HCT116 (cell line): Measurements from ENCODE around the gene FTL. TPM values are rescaled to one million over a fixed set of nuclear protein-coding genes. Genes with fewer than 3 reads are reported as not detected.

Experiments
- ATAC-seq: fragments of 200-7000 bp; cut with Tn5 transposase; 2 replicates; pipeline ENCODE4 v1.9.1; 2020; ENCODE audit warnings: mild to moderate bottlenecking, moderate library complexity
- BruUV-seq: library from RNA; stranded (reverse); fragments of 400-500 nt; replicated peaks from 2 replicates; lab custom pipeline; 2021; lab: Mats Ljungman, UMichigan
- CTCF ChIA-PET: fragments of 300-600 bp; sonication (Branson Sonifier 250); formaldehyde crosslinking; loops from one replicate; lab custom pipeline; 2021; ENCODE audit warnings: antibody characterized with exemption; lab: Charles Lee
- POLR2A ChIA-PET: fragments of 300-600, 350-600 bp; sonication (Branson Sonifier 250); formaldehyde crosslinking; loops from one replicate; lab custom pipeline; 2021; ENCODE audit warnings: antibody characterized with exemption; lab: Charles Lee
- RAD21 ChIA-PET, 2 experiments: fragments of 300-600 bp; sonication (Branson Sonifier 250); formaldehyde crosslinking; loops; one replicate each; lab custom pipeline; 2023; ENCODE audit warnings: low total read pairs in 2 of 2; ENCODE audit not compliant: uncharacterized antibody in 2 of 2, unreplicated experiment in 2 of 2, low non-redundant PET in 1 of 2; lab: Charles Lee
- DNase-seq: peaks from one replicate; pipeline ENCODE4 v3.0.0-alpha.2; 2010; ENCODE audit warnings: low read depth, low spot score
- H2AFZ ChIP-seq: fragments of 200-600 bp; shearing (Covaris generic), sonication (generic); 2 replicates; pipeline ENCODE4 v1.6.1; 2017; ENCODE audit warnings: low read depth, mixed run types, mixed read lengths, antibody characterized with exemption, low read length; ENCODE audit not compliant: poor library complexity, severe bottlenecking
- H3K27ac ChIP-seq: 2 replicates; pipeline ENCODE4 v1.5.1; 2012; ENCODE audit warnings: low read depth, low read length
- H3K27me3 ChIP-seq: fragments of 200-600 bp; sonication (generic); 2 replicates; pipeline ENCODE4 v1.6.1; 2016; ENCODE audit warnings: mixed run types, low read length, mixed read lengths; ENCODE audit not compliant: insufficient read depth
- H3K36me3 ChIP-seq, 2 experiments: fragments of 200-500 bp in 1 of 2; fragments of 200-600 bp in 1 of 2; sonication (Bioruptor generic) in 1 of 2; sonication (generic) in 1 of 2; 2 replicates each; pipeline versions ENCODE4 v1.5.1 to v1.6.1; 2014 to 2016; ENCODE audit warnings: low read length in 2 of 2, inconsistent platforms in 1 of 2, mixed read lengths in 1 of 2, mixed run types in 1 of 2; ENCODE audit not compliant: insufficient read depth in 2 of 2, control insufficient read depth in 1 of 2
- H3K4me1 ChIP-seq, 2 experiments: fragments of 200-600 bp in 1 of 2; sonication (generic) in 1 of 2; 2 replicates each; pipeline versions ENCODE4 v1.5.1 to v1.6.1; 2012 to 2017; ENCODE audit warnings: low read length in 2 of 2, inconsistent platforms in 1 of 2, mild to moderate bottlenecking in 1 of 2, mixed read lengths in 1 of 2, mixed run types in 1 of 2, moderate library complexity in 1 of 2; ENCODE audit not compliant: insufficient read depth in 2 of 2, control insufficient read depth in 1 of 2
- H3K4me2 ChIP-seq: fragments of 200-600 bp; sonication (generic); 2 replicates; pipeline ENCODE4 v1.6.1; 2017; ENCODE audit warnings: mixed run types, low read length, mixed read lengths
- H3K4me3 ChIP-seq, 2 experiments: fragments of 200-600 bp in 1 of 2; sonication (generic) in 1 of 2; replicated peaks in 1 of 2; 2 replicates each; pipeline ENCODE4 v1.5.1; 2011 to 2016; ENCODE audit warnings: low read length in 2 of 2, control low read depth in 1 of 2, low read depth in 1 of 2, mild to moderate bottlenecking in 1 of 2, mixed read lengths in 1 of 2, mixed run types in 1 of 2
- H3K79me2 ChIP-seq: fragments of 200-600 bp; sonication (generic); 2 replicates; pipeline ENCODE4 v1.6.1; 2017; ENCODE audit warnings: mild to moderate bottlenecking, mixed run types, low read length, moderate library complexity, mixed read lengths; ENCODE audit not compliant: insufficient read depth
- H3K9ac ChIP-seq: fragments of 200-600 bp; sonication (generic); 2 replicates; pipeline ENCODE4 v1.6.1; 2016; ENCODE audit warnings: low read length, mixed read lengths
- H3K9me2 ChIP-seq: fragments of 200-600 bp; sonication (generic), shearing (Covaris generic); 2 replicates; pipeline ENCODE4 v1.6.1; 2017; ENCODE audit warnings: mixed run types, mild to moderate bottlenecking, moderate library complexity; ENCODE audit not compliant: insufficient read depth
- H3K9me3 ChIP-seq, 2 experiments: fragments of 200-500 bp in 1 of 2; fragments of 200-600 bp in 1 of 2; sonication (Bioruptor generic) in 1 of 2; sonication (generic) in 1 of 2; 2 replicates each; pipeline ENCODE4 v1.6.1; 2014 to 2017; ENCODE audit warnings: low read length in 2 of 2, mixed read lengths in 2 of 2, inconsistent platforms in 1 of 2, low read depth in 1 of 2, mild to moderate bottlenecking in 1 of 2, mixed run types in 1 of 2, moderate library complexity in 1 of 2; ENCODE audit not compliant: control insufficient read depth in 1 of 2, insufficient read depth in 1 of 2
- H4K20me1 ChIP-seq: fragments of 200-600 bp; sonication (generic), shearing (Covaris generic); 2 replicates; pipeline ENCODE4 v1.6.1; 2017; ENCODE audit warnings: mixed run types, mild to moderate bottlenecking, moderate library complexity; ENCODE audit not compliant: insufficient read depth
- CBX3 ChIP-seq: IDR thresholded peaks from 2 replicates; pipeline ENCODE4 v1.6.1; 2012; ENCODE audit warnings: low read depth
- CEBPB ChIP-seq: IDR thresholded peaks from 2 replicates; pipeline ENCODE4 v1.6.1; 2012; ENCODE audit warnings: low read depth
- EZH2phosphoT487 ChIP-seq: fragments of 200-600 bp; IDR thresholded peaks from 2 replicates; pipeline ENCODE4 v1.6.1; 2018; ENCODE audit warnings: antibody characterized with exemption, borderline replicate concordance
- SP1 ChIP-seq: IDR thresholded peaks from 2 replicates; pipeline ENCODE4 v1.6.1; 2012; ENCODE audit warnings: low read depth
- TCF7L2 ChIP-seq: IDR thresholded peaks from 2 replicates; pipeline ENCODE4 v1.7.0; 2011; ENCODE audit warnings: borderline replicate concordance, inconsistent platforms; ENCODE audit not compliant: insufficient read depth, insufficient read length; ENCODE audit errors: extremely low read depth
- YY1 ChIP-seq: IDR thresholded peaks from 2 replicates; pipeline ENCODE4 v1.6.1; 2011; ENCODE audit warnings: low read length, low read depth, moderate library complexity, mild to moderate bottlenecking; ENCODE audit not compliant: insufficient replicate concordance; ENCODE audit errors: extremely low read depth
- ZBTB33 ChIP-seq: IDR thresholded peaks from 2 replicates; pipeline ENCODE4 v1.6.1; 2011; ENCODE audit warnings: mild to moderate bottlenecking, low read length, moderate library complexity; ENCODE audit not compliant: insufficient replicate concordance; ENCODE audit errors: extremely low read depth
- ZFX ChIP-seq: fragments of 450-650 bp; IDR thresholded peaks from 2 replicates; pipeline ENCODE4 v1.6.1; 2017
- intact Hi-C: fragments of 100-400 bp; cut with micrococcal nuclease; formaldehyde crosslinking; loops from 2 replicates; pipeline ENCODE4 v1.10.0; 2022
- total RNA-seq: library from RNA; stranded (reverse); gene quantifications from one replicate; pipeline ENCODE4 v1.2.1, GENCODE V29; 2021; ENCODE audit not compliant: unreplicated experiment

FTL gene
- total RNA-seq, 1 experiment from 2014 or later, result 1,885 TPM

- Histone ChIP-seq H3K27ac (no peak overlapping the region), H3K4me3 (no peak overlapping the region), H3K4me2 (no peak overlapping the region), H3K9me3 (no peaks in the 10 kb centered on the region), H3K79me2 (no peaks in the 10 kb centered on the region), H3K36me3 (peaks cover 48 to 57% of the 10 kb centered on the region in 2 experiments), H4K20me1 (no peaks in the 10 kb centered on the region), H3K27me3 (no peaks in the 10 kb centered on the region), H3K9ac (no peak overlapping the region), H3K9me2 (no peaks in the 10 kb centered on the region), H3K4me1 (no peaks in the 10 kb centered on the region), H2AFZ (no peak overlapping the region)
- ChIA-PET RAD21 (no interaction called here), CTCF (interaction anchor here (3.3 kb wide), 1 partner anchor 11 kb away, joined by 19 read pairs; no protein-coding TSS in a partner anchor), POLR2A (no interaction called here)
- DNase-seq, result no peak
- ATAC-seq, result no peak
- TF ChIP-seq CBX3, result no peak
- no peak for TF ChIP-seq TCF7L2
- no peak for TF ChIP-seq YY1
- no peak for TF ChIP-seq ZFX
- no peak for TF ChIP-seq CEBPB
- no peak for TF ChIP-seq SP1
- TF ChIP-seq EZH2phosphoT487, result no peak
- no peak for TF ChIP-seq ZBTB33
- intact Hi-C loops, result no loop called here
- no TSS peak for BruUV-seq
Measured at GRCh38 chr19:49010453-49010852, 45.3 kb downstream of the FTL start.
